H1 (cell line): ENCODE measurements around the gene COL6A6. TPM values are rescaled to one million over a fixed set of nuclear protein-coding genes. Genes with fewer than 3 reads are reported as not detected.

ENCODE experiments used
- BCL11A ChIP-seq, 2 experiments: IDR thresholded peaks; one replicate each; pipeline ENCODE4 v1.6.1; 2011; ENCODE audit warnings: low read depth in 2 of 2, low read length in 2 of 2, mild to moderate bottlenecking in 2 of 2
- CTBP2 ChIP-seq: IDR thresholded peaks from 2 replicates; pipeline ENCODE4 v1.7.0; 2011; ENCODE audit warnings: borderline replicate concordance, mild to moderate bottlenecking, moderate library complexity, mixed read lengths, low read length; ENCODE audit not compliant: insufficient read depth, insufficient read length
- FOSL1 ChIP-seq: IDR thresholded peaks from 2 replicates; pipeline ENCODE4 v1.6.1; 2011; ENCODE audit warnings: mild to moderate bottlenecking, low read depth, low read length, moderate library complexity; ENCODE audit not compliant: insufficient read depth
- JUN ChIP-seq: IDR thresholded peaks from 2 replicates; pipeline ENCODE4 v1.6.1; 2011; ENCODE audit warnings: low read depth, mild to moderate bottlenecking, improper control_type of control experiment, low read length
- polyA plus RNA-seq, 7 experiments: library from polyadenylated mRNA; depleted of rRNA in 3 of 7; stranded (reverse) in 5 of 7; unstranded in 2 of 7; fragments of >200 nt in 5 of 7; fragments of 200-250 nt in 2 of 7; gene quantifications; 1 replicate in 5 of 7; 2 replicates in 1 of 7; 4 replicates in 1 of 7; pipeline versions ENCODE4 v1.2.1 to v1.2.3, GENCODE V29; 2011 to 2013; ENCODE audit warnings: missing spikeins in 2 of 7, mixed read lengths in 2 of 7
- total RNA-seq: library from RNA; stranded (reverse); fragmentation: NEBNext Ultra II Directional; extraction: Animal tissue kit (Norgen Biotek cat#: 25700); gene quantifications from 2 replicates; pipeline ENCODE4 v1.2.1, GENCODE V29; 2021

COL6A6 gene
- total and polyA plus RNA-seq, 2 of the 8 experiments (the other 6 are each of a cell fraction or from before 2014, with no cell fraction given): 0.02 to 0.09 TPM

DNA sequence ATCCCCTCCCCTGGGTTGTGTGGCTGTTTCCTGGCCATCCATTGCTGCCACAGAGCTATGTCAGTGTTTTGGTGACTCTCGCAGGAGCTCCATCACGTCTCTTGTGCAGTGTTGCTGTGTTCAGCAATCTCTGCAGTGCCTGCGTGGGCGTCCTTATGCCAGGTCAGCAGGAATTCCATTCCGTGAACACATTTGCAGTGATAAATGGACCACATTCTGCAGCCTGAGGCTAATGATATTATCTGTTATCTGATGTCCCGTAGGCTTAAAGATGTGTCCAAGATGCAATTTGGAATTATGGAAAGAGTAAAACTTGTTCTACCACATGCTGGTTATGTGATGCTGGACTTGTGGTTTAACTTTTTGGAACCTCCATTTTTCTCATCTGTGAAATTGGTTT lies 25.5 kb upstream of the COL6A6 start (continued):
- no peak for TF ChIP-seq CTBP2
- no peak for TF ChIP-seq JUN
- TF ChIP-seq FOSL1: no peak
- no peak for TF ChIP-seq BCL11A (IDR thresholded peaks at IDR 0.05; ENCODE audit: low read depth in 2 of 2, low read length in 2 of 2)
